DOHH2 (cell line): ENCODE data around the gene ZBTB16.

Source experiments
- EZH2phosphoT487 ChIP-seq: fragments of 200-600 bp; sonication (generic); IDR thresholded peaks from 2 replicates; pipeline ENCODE4 v1.6.1; 2017; ENCODE audit warnings: borderline replicate concordance, mild to moderate bottlenecking, antibody characterized with exemption, low read length, moderate library complexity, mixed read lengths
- TF ChIP-seq, protein P1 (sequence below): fragments of 200-600 bp; sonication (generic); IDR thresholded peaks from one replicate; pipeline ENCODE4 v1.5.1; 2014; ENCODE audit warnings: antibody characterized with exemption, mild to moderate bottlenecking, low read depth, low read length; ENCODE audit not compliant: poor library complexity, severe bottlenecking

- TF ChIP-seq, protein P1, sequence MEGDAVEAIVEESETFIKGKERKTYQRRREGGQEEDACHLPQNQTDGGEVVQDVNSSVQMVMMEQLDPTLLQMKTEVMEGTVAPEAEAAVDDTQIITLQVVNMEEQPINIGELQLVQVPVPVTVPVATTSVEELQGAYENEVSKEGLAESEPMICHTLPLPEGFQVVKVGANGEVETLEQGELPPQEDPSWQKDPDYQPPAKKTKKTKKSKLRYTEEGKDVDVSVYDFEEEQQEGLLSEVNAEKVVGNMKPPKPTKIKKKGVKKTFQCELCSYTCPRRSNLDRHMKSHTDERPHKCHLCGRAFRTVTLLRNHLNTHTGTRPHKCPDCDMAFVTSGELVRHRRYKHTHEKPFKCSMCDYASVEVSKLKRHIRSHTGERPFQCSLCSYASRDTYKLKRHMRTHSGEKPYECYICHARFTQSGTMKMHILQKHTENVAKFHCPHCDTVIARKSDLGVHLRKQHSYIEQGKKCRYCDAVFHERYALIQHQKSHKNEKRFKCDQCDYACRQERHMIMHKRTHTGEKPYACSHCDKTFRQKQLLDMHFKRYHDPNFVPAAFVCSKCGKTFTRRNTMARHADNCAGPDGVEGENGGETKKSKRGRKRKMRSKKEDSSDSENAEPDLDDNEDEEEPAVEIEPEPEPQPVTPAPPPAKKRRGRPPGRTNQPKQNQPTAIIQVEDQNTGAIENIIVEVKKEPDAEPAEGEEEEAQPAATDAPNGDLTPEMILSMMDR, result no peak
- no peak for TF ChIP-seq EZH2phosphoT487
Measured at GRCh38 chr11:114063829-114064201, 4.3 kb downstream of the ZBTB16 start.
